ENCODE data around the gene NXT1. TPM values are rescaled to one million over a fixed set of nuclear protein-coding genes. Genes with fewer than 3 reads are reported as not detected.

NXT1 gene
- total RNA-seq, 2 experiments from 2014 or later, result 31.9 to 36.9 TPM

DNA sequence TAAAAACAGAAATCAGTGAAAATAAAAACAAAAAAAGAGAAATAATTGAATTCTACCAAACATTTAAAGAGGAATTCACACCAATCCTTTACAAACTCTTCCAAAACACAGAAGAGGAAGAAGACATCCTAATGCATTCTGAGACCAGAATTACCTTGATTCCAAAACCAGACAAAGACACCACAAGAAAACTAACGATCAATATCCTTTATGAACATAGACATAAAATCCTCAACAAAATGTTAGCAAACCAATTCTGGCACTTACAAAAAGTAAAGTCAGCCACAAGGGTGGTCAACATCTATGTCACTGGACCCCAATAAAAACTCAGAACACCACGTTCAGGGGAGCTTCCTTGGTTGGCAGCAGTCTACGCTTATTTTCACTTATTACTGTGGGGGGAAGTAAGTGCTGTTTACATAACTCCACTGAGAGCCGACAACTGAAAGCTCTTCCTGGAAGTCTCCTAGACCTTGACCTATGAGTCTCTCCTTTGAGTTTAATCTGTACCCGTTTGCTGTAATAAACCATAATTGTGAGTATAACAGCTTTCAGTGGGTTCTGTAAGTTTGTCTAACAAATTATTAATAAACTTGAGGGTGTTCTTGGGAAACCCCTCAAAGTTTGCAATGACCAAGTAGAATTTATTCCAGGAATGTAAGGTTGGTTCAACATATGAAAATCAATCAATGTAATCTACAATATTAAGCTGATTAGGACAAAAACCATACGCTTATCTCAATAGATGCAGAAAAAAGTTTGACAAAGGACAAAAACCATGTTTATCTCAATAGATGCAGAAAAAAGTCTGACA lies 35.9 kb downstream of the NXT1 start:
- Mint-ChIP-seq H3K36me3 (ENCODE audit: low read depth) (peaks cover 34% of the 10 kb centered on the region), H3K27ac (no peak overlapping the region), H3K4me1 (ENCODE audit: low read depth) (no peaks in the 10 kb centered on the region), H3K9me3 (no peaks in the 10 kb centered on the region), H3K4me3 (no peak overlapping the region), H3K27me3 (ENCODE audit: low read depth) (no peaks in the 10 kb centered on the region)
- DNase-seq, result no peak
- CTCF ChIA-PET, result no interaction called here
- intact Hi-C loops (cut with micrococcal nuclease), result no loop called here

DNA sequence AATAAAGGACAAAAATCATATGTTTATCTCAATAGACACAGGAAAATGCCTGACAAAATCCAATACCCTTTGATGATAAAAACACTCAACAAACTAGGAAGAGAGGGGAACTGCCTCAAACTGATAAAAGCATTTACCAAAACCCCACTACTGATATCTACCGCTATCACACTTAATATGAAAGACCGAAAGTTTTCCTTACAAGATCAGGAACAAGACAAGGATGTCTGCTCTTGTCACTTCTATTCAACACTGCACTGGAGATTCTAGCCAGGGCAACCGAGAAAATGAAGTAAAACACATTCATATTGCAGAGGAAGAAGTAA lies 36.5 kb downstream of the NXT1 start:
- Mint-ChIP-seq H3K4me3 (no peak overlapping the region), H3K27ac (no peak overlapping the region), H3K36me3 (ENCODE audit: low read depth) (peaks cover 34% of the 10 kb centered on the region), H3K4me1 (ENCODE audit: low read depth) (no peaks in the 10 kb centered on the region), H3K27me3 (ENCODE audit: low read depth) (no peaks in the 10 kb centered on the region), H3K9me3 (no peaks in the 10 kb centered on the region)
- CTCF ChIA-PET, result no interaction called here
- intact Hi-C loops (cut with micrococcal nuclease), result no loop called here
- no peak for DNase-seq

DNA sequence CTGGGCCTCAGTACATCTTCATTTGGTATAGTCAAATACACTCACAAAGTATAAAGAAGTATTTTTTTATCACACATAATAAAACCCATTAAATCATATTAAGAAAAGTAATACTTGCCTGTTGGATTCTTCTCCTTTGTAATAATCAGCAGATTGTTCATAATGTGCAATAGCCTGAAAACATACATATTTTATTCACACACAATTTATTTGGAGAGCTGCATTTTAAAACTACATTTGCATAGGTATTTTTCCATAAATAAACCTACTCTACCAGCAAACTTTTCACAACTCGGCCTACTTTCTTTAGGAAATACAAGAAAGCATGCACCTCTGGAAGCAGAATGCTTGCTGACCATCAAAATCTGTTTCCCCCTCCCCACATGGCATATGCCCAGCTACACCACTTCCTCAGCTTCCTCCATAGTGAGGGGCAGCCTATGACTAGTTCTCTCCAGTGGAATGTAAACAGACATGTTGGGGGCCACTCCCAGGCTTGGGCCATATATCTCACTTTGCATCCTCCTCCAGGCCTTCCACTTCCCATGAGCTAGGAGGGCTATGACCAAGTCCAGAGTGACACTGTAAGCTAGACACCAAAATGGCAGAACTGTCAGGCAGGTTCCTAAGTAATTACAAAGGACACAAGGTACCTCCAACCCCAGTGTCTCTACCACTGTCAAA lies 39.6 kb downstream of the NXT1 start:
- DNase-seq, result no peak
- no peak overlapping the region for H3K4me3 Mint-ChIP-seq
- intact Hi-C loops (cut with micrococcal nuclease), result no loop called here
- CTCF ChIA-PET, result no interaction called here
- no peaks in the 10 kb centered on the region for H3K9me3 Mint-ChIP-seq
- no peaks in the 10 kb centered on the region for H3K27me3 Mint-ChIP-seq (ENCODE audit: low read depth)
- peaks cover 30% of the 10 kb centered on the region for H3K36me3 Mint-ChIP-seq (ENCODE audit: low read depth)
- no peak overlapping the region for H3K27ac Mint-ChIP-seq
- no peaks in the 10 kb centered on the region for H3K4me1 Mint-ChIP-seq (ENCODE audit: low read depth)

DNA sequence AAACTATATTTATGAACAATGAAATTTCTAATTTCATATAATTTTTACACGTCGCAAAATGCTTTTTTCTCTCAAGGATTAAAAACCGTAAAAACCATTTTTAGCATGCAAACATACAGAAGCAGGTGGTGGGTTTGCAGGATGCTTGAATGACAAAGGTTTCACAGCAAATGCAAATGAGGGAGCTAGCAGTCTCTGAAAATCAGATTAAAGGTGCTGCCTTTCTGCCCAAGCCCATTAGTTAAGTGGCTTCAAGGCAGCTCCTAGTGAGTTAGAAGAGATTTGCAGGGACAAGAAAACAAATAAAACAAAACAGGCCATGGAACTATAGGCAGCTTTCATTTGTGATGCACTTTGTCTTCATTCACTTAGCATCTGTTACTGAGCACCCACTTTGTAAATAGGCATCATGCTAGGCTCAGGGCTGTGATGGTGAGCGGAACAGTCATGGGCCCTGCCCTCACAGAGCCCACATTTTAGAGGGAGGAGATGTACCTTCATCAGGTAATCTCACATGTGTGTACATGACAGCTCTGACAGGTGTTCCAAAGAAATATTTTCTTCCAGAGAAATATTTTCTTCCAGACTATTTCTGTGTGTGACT lies 41.2 kb downstream of the NXT1 start:
- Mint-ChIP-seq H3K27me3 (ENCODE audit: low read depth) (no peaks in the 10 kb centered on the region), H3K4me1 (ENCODE audit: low read depth) (no peaks in the 10 kb centered on the region), H3K9me3 (no peaks in the 10 kb centered on the region), H3K27ac (no peak overlapping the region), H3K4me3 (no peak overlapping the region), H3K36me3 (ENCODE audit: low read depth) (peaks cover 29% of the 10 kb centered on the region)
- DNase-seq, result no peak
- CTCF ChIA-PET, result no interaction called here
- intact Hi-C loops (cut with micrococcal nuclease), result no loop called here

DNA sequence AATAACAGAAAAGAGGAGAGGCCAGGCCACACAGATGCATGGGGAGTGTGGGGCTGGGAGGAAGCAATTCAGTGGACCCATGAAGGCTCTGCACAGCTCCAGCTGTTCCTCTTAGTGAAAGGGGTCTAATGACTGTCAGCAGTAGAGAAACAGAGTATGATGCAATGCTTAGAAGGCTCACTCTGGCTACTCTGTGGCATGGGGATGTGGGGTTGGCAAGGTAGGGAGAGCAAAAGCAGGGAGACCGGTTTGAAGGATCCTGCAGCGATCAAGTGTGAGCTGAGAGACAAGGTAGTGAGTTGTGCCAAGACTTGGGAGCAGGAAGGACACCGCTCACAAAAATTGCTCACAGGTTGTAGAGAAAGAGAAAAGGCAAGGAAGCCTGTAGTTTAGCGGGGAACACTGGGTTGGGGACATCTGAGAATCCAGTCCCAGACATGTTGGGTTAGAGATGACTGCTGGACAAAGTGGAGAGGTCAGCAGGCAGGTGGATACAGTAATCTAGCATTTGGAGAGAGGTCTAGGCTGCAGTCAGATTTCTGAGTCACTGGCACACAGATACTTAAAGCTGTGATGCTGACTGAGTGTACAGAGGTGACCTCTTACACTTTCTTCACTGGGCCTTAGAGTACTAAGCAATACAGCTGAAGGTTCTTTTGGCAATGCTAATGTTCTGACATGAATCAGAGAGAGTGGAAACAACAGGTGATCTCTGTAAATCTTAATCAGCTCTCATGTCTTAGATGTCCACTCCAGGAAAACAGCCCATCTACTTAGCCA lies 43.6 kb downstream of the NXT1 start:
- DNase-seq, result no peak
- H3K27ac Mint-ChIP-seq, result no peak overlapping the region
- no peaks in the 10 kb centered on the region for H3K9me3 Mint-ChIP-seq
- CTCF ChIA-PET, result no interaction called here
- intact Hi-C loops (cut with micrococcal nuclease), result no loop called here
- no peak overlapping the region for H3K4me3 Mint-ChIP-seq
- H3K27me3 Mint-ChIP-seq (ENCODE audit: low read depth), result no peaks in the 10 kb centered on the region
- H3K4me1 Mint-ChIP-seq (ENCODE audit: low read depth), result peaks cover 10% of the 10 kb centered on the region
- peaks cover 23% of the 10 kb centered on the region for H3K36me3 Mint-ChIP-seq (ENCODE audit: low read depth)

DNA sequence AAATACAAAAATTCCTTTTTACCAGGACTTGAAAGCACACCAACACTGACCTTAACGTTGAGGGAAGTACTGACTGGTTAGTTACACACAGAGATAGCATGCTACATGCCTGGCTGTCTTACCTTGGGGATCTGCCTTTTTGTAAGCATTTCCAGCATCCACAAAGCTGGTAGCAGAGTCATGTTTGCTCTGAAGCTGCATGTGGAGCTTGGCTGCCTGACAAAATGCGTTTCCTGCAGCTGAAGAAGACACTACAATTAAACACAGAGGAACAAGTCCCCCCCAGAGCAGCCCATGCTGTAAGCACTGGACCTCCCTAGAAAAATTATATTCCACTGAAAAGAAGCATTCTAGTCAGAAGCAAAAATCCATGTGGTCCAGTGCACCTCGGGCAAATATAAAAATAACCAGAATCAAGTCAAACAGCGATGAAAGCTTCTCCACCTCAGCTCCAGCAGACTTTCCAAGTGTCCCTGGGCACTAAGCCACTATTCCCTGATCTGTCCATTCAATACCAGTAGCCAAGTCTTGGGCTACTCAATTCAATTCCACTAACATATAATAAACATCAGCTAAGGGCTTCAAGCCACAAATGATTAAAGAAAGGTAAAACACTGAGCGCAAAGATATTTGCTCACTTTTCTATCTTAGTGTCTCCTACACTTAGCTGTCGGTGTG lies 46.5 kb downstream of the NXT1 start:
- Mint-ChIP-seq H3K27me3 (ENCODE audit: low read depth) (no peaks in the 10 kb centered on the region), H3K9me3 (no peaks in the 10 kb centered on the region), H3K4me3 (no peak overlapping the region), H3K4me1 (ENCODE audit: low read depth) (peaks cover 27% of the 10 kb centered on the region), H3K27ac (no peak overlapping the region), H3K36me3 (ENCODE audit: low read depth) (peaks cover 23% of the 10 kb centered on the region)
- DNase-seq, result no peak
- CTCF ChIA-PET, result no interaction called here
- intact Hi-C loops (cut with micrococcal nuclease), result no loop called here

DNA sequence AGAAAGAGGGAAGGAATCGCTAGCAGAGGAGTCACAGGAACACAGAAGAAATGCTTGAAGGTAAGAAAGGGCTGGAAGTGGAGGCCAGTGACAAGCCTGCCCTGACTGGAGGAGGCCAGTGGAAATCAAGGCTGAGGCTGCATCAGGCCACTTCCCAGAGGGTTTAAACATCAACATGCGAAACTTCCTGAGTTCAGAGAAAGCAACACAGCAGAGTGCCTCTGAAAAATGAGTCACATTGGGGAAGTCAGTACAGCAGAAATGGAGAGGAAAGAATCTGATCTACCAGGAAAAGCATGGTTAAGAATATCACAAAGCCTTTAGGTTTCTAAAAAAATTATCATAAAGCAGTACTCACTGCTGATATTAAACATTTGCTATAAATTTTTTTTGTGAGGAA lies 47.4 kb downstream of the NXT1 start:
- Mint-ChIP-seq H3K4me3 (no peak overlapping the region), H3K36me3 (ENCODE audit: low read depth) (peaks cover 20% of the 10 kb centered on the region), H3K9me3 (no peaks in the 10 kb centered on the region), H3K27ac (no peak overlapping the region), H3K4me1 (ENCODE audit: low read depth) (peaks cover 27% of the 10 kb centered on the region), H3K27me3 (ENCODE audit: low read depth) (no peaks in the 10 kb centered on the region)
- CTCF ChIA-PET, result no interaction called here
- intact Hi-C loops (cut with micrococcal nuclease), result no loop called here
- no peak for DNase-seq

DNA sequence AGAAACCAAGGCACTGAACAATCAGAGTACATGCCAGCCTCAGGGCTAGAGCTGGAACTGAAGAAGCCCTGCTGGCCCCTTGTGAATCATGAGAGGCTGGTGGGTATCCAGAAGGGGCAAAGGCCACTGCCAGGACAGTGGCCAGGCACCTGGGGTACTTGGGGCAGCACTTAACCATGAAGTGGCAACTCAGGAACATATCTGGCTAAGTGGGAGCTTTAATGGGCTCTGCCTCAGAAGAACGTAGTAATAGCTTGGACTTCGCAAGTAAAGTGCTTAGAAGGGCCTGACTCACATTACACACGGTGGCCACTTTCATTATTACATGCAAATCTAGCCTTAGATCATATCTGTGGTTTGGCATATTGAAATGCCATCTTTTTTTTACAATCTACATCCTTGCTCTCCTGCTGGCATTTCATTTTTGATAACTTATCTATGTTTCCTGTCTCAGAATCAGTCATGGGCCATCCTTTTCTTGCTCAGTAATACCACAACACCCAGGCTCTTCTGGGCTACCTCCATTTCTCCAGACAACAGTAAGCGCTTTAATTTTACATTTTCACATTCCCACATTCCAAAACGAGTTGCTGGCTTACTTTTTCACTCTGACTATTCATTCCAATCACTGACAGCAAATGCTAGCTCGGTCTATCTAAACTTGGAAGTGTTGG lies 49.1 kb downstream of the NXT1 start:
- H3K36me3 Mint-ChIP-seq (ENCODE audit: low read depth), result peaks cover 10% of the 10 kb centered on the region
- no peaks in the 10 kb centered on the region for H3K9me3 Mint-ChIP-seq
- no peak overlapping the region for H3K4me3 Mint-ChIP-seq
- CTCF ChIA-PET, result interaction anchor here (1.0 kb wide), 1 partner anchor 20 kb away, joined by 3 read pairs; no protein-coding TSS in a partner anchor
- H3K4me1 Mint-ChIP-seq (ENCODE audit: low read depth), result peaks cover 27% of the 10 kb centered on the region
- no peak overlapping the region for H3K27ac Mint-ChIP-seq
- H3K27me3 Mint-ChIP-seq (ENCODE audit: low read depth), result no peaks in the 10 kb centered on the region
- DNase-seq, result peak; percentile 15
- intact Hi-C loops (cut with micrococcal nuclease), result loop anchor here (1.0 kb wide), 3 partner anchors 22 to 49 kb away; partner anchors contain the start of genes NAPB and NXT1

DNA sequence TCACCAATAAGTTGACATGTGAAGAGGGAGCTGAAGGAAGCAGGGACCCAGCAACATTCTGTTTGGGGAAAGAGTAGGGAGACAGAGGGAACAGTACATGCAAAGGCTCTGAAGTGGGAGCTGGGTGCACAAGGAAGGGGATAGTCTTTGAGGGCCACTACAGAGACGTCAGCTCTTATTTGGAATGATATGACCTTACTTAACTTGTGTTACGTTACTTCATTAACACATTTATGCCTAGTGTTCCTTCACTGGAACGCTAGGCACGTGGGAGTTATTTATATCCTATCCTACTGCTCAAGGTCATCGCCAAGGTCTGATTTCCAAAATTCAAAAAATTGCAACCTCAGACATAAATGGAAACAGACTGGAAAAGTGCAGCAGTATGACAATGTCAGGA lies 50.5 kb downstream of the NXT1 start:
- no peaks in the 10 kb centered on the region for H3K27me3 Mint-ChIP-seq (ENCODE audit: low read depth)
- H3K4me3 Mint-ChIP-seq, result no peak overlapping the region
- no peak overlapping the region for H3K27ac Mint-ChIP-seq
- CTCF ChIA-PET, result interaction anchor here (0.6 kb wide), 2 partner anchors 34 to 358 kb away, joined by 4 read pairs; no protein-coding TSS in a partner anchor
- H3K36me3 Mint-ChIP-seq (ENCODE audit: low read depth), result peaks cover 6% of the 10 kb centered on the region
- peaks cover 27% of the 10 kb centered on the region for H3K4me1 Mint-ChIP-seq (ENCODE audit: low read depth)
- H3K9me3 Mint-ChIP-seq, result no peaks in the 10 kb centered on the region
- no peak for DNase-seq
- intact Hi-C loops (cut with micrococcal nuclease), result no loop called here

DNA sequence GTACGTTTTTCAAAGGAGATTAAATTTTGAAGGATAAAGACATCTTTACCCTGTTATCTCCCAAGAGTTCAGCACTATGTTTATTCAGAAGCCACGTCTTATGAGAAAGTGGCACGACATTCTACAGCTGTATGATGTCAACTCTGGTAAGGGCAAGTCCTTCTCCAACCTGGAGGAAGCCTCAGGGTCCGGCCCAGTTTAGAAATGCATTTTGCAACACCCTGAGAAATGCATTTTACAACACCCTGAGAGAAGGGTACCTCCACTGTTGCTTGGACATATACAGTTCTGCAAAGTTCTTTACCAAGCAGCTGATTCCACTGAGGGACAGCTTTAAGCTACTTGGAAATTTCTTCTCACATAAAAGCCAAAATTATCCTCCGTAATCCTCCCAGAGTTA lies 53.2 kb downstream of the NXT1 start:
- Mint-ChIP-seq H3K27me3 (ENCODE audit: low read depth) (no peaks in the 10 kb centered on the region), H3K4me1 (ENCODE audit: low read depth) (peaks cover 35% of the 10 kb centered on the region), H3K9me3 (no peaks in the 10 kb centered on the region), H3K27ac (no peak overlapping the region), H3K4me3 (no peak overlapping the region), H3K36me3 (ENCODE audit: low read depth) (peaks cover 2% of the 10 kb centered on the region)
- no peak for DNase-seq
- intact Hi-C loops (cut with micrococcal nuclease), result no loop called here
- CTCF ChIA-PET, result interaction anchor here (1.2 to 1.4 kb wide), 2 partner anchors 16 to 38 kb away, joined by 3 read pairs; no protein-coding TSS in a partner anchor

DNA sequence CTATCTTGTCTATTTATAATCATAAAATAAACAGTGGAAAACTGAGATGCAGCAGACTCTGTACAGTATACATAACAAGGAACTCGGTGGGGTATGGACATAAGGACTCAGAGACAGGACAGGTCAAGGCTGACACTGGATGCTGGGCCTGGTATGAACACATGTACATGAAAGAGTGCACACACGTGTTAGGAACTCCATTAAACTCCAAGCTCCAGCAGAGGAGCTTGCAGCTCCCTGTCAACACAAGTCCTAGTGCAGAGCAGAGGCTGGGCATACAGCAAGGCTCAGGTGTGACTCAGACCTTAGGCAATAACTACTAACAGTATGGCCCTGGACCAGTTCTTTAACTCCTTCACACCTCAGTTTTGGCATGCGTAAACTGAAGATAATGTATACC lies 53.6 kb downstream of the NXT1 start:
- Mint-ChIP-seq H3K4me3 (no peak overlapping the region), H3K9me3 (no peaks in the 10 kb centered on the region), H3K27me3 (ENCODE audit: low read depth) (no peaks in the 10 kb centered on the region), H3K27ac (no peak overlapping the region), H3K4me1 (ENCODE audit: low read depth) (peaks cover 32% of the 10 kb centered on the region), H3K36me3 (ENCODE audit: low read depth) (peaks cover 2% of the 10 kb centered on the region)
- no peak for DNase-seq
- CTCF ChIA-PET, result interaction anchor here (1.4 kb wide), 1 partner anchor 37 kb away, joined by 3 read pairs; no protein-coding TSS in a partner anchor
- intact Hi-C loops (cut with micrococcal nuclease), result no loop called here
